Activated CD8-positive, alpha-beta memory T cell treated with anti-CD3 and anti-CD28 coated beads, Interleukin-2, amount 10 ng/mL, durations not matched to agents 7 days and 5 days (primary cell): ENCODE data around the gene MYL4. TPM values are rescaled to one million over a fixed set of nuclear protein-coding genes. Genes with fewer than 3 reads are reported as not detected.

Source experiments
- ATAC-seq: fragments of 150-1000 bp; cut with Tn5 transposase; one replicate; pipeline ENCODE4 v1.10.0; 2021; ENCODE audit warnings: moderate library complexity
- CTCF ChIA-PET: fragments of 350-600 bp; sonication (Branson Sonifier 250); formaldehyde crosslinking; loops from one replicate; lab custom pipeline; 2021; ENCODE audit warnings: antibody characterized with exemption; lab: Charles Lee
- DNase-seq: peaks from one replicate; pipeline ENCODE4 v3.0.0-alpha.2; 2020
- H3K27ac Mint-ChIP-seq: one replicate; pipeline ENCODE4 v1.8.0; 2021; ENCODE audit warnings: mild to moderate bottlenecking, mixed read lengths
- H3K27me3 Mint-ChIP-seq: one replicate; pipeline ENCODE4 v1.8.0; 2021; ENCODE audit warnings: mixed read lengths
- H3K36me3 Mint-ChIP-seq: one replicate; pipeline ENCODE4 v1.8.0; 2021; ENCODE audit warnings: mild to moderate bottlenecking, mixed read lengths
- H3K4me1 Mint-ChIP-seq: one replicate; pipeline ENCODE4 v1.8.0; 2021; ENCODE audit warnings: mixed read lengths
- H3K4me3 Mint-ChIP-seq: one replicate; pipeline ENCODE4 v1.8.0; 2021; ENCODE audit warnings: mild to moderate bottlenecking, moderate library complexity, mixed read lengths
- H3K9me3 Mint-ChIP-seq: one replicate; pipeline ENCODE4 v1.8.0; 2022; ENCODE audit warnings: low read depth, mixed read lengths
- total RNA-seq, 2 experiments: library from RNA; stranded (reverse); gene quantifications; one replicate each; pipeline ENCODE4 v1.2.3, GENCODE V29; 2021

MYL4 gene
- total RNA-seq, 2 experiments from 2014 or later, result 0.82 TPM; not detected in 1

GRCh38 chr17:47240806-47241205 lies 31.7 kb downstream of the MYL4 start:
- CTCF ChIA-PET, result interaction anchor here (0.9 to 1.6 kb wide), 4 partner anchors 9 to 75 kb away, joined by 3 to 6 read pairs (median 4); no protein-coding TSS in a partner anchor
- Mint-ChIP-seq H3K9me3 (peaks cover 2% of the 10 kb centered on the region), H3K27me3 (peaks cover 27% of the 10 kb centered on the region), H3K27ac (no peak overlapping the region), H3K4me3 (no peak overlapping the region), H3K36me3 (no peaks in the 10 kb centered on the region), H3K4me1 (peaks cover 14% of the 10 kb centered on the region)
- ATAC-seq (no peak), DNase-seq (no peak)

- ATAC-seq (no peak), DNase-seq (no peak)
- Mint-ChIP-seq H3K27me3 (peaks cover 37% of the 10 kb centered on the region), H3K36me3 (no peaks in the 10 kb centered on the region), H3K27ac (no peak overlapping the region), H3K9me3 (no peaks in the 10 kb centered on the region), H3K4me3 (no peak overlapping the region), H3K4me1 (peaks cover 14% of the 10 kb centered on the region)
- CTCF ChIA-PET, result interaction anchor here (1.2 kb wide), 1 partner anchor 73 kb away, joined by 3 read pairs; no protein-coding TSS in a partner anchor
Observed at GRCh38 chr17:47242648-47243047, 33.5 kb downstream of the MYL4 start.

- Mint-ChIP-seq H3K36me3 (no peaks in the 10 kb centered on the region), H3K27ac (no peak overlapping the region), H3K27me3 (peaks cover 45% of the 10 kb centered on the region), H3K4me3 (no peak overlapping the region), H3K9me3 (no peaks in the 10 kb centered on the region), H3K4me1 (peaks cover 14% of the 10 kb centered on the region)
- ATAC-seq (no peak), DNase-seq (no peak)
- CTCF ChIA-PET, result interaction anchor here (0.5 to 1.3 kb wide), 3 partner anchors 10 to 308 kb away, joined by 3 to 4 read pairs (median 3); partner anchors contain the start of gene ITGB3
Observed at GRCh38 chr17:47243737-47244598, 34.8 kb downstream of the MYL4 start.

- H3K9me3 Mint-ChIP-seq, result no peaks in the 10 kb centered on the region
- CTCF ChIA-PET, result interaction anchor here (0.9 to 1.3 kb wide), 2 partner anchors 9 to 12 kb away, joined by 3 to 4 read pairs; partner anchors contain the start of gene ITGB3
- no peak for DNase-seq
- H3K4me1 Mint-ChIP-seq, result peaks cover 10% of the 10 kb centered on the region
- peaks cover 47% of the 10 kb centered on the region for H3K27me3 Mint-ChIP-seq
- no peak for ATAC-seq
- H3K4me3 Mint-ChIP-seq, result no peak overlapping the region
- H3K27ac Mint-ChIP-seq, result no peak overlapping the region
- no peaks in the 10 kb centered on the region for H3K36me3 Mint-ChIP-seq
Observed at GRCh38 chr17:47244697-47245096, 35.5 kb downstream of the MYL4 start.

- ATAC-seq (no peak), DNase-seq (no peak)
- CTCF ChIA-PET, result interaction anchor here (1.0 to 1.4 kb wide), 2 partner anchors 17 to 21 kb away, joined by 3 read pairs; no protein-coding TSS in a partner anchor
- no peak overlapping the region for H3K4me3 Mint-ChIP-seq
- no peaks in the 10 kb centered on the region for H3K9me3 Mint-ChIP-seq
- no peak overlapping the region for H3K27ac Mint-ChIP-seq
- no peaks in the 10 kb centered on the region for H3K36me3 Mint-ChIP-seq
- peaks cover 54% of the 10 kb centered on the region for H3K27me3 Mint-ChIP-seq
- H3K4me1 Mint-ChIP-seq, result no peaks in the 10 kb centered on the region
Observed at GRCh38 chr17:47246120-47246519, 37.0 kb downstream of the MYL4 start.

GRCh38 chr17:47250855-47251254 lies 41.7 kb downstream of the MYL4 start:
- CTCF ChIA-PET, result interaction anchor here (0.9 to 1.8 kb wide), 2 partner anchors 10 to 22 kb away, joined by 4 to 6 read pairs; no protein-coding TSS in a partner anchor
- H3K9me3 Mint-ChIP-seq, result no peaks in the 10 kb centered on the region
- no peak for ATAC-seq
- no peak overlapping the region for H3K4me3 Mint-ChIP-seq
- peaks cover 59% of the 10 kb centered on the region for H3K27me3 Mint-ChIP-seq
- no peaks in the 10 kb centered on the region for H3K36me3 Mint-ChIP-seq
- no peak overlapping the region for H3K27ac Mint-ChIP-seq
- DNase-seq, result no peak
- H3K4me1 Mint-ChIP-seq, result peaks cover 9% of the 10 kb centered on the region

GRCh38 chr17:47251421-47251940 lies 42.3 kb downstream of the MYL4 start:
- Mint-ChIP-seq H3K4me3 (no peak overlapping the region), H3K9me3 (no peaks in the 10 kb centered on the region), H3K27me3 (peaks cover 60% of the 10 kb centered on the region), H3K36me3 (no peaks in the 10 kb centered on the region), H3K4me1 (peaks cover 11% of the 10 kb centered on the region), H3K27ac (no peak overlapping the region)
- CTCF ChIA-PET, result interaction anchor here (0.9 kb wide), 1 partner anchor 22 kb away, joined by 4 read pairs; no protein-coding TSS in a partner anchor
- no peak for ATAC-seq
- no peak for DNase-seq

GRCh38 chr17:47252209-47252608 lies 43.1 kb downstream of the MYL4 start:
- H3K9me3 Mint-ChIP-seq, result no peaks in the 10 kb centered on the region
- DNase-seq, result no peak
- H3K4me3 Mint-ChIP-seq, result no peak overlapping the region
- no peaks in the 10 kb centered on the region for H3K36me3 Mint-ChIP-seq
- H3K27ac Mint-ChIP-seq, result no peak overlapping the region
- ATAC-seq, result no peak
- peaks cover 18% of the 10 kb centered on the region for H3K4me1 Mint-ChIP-seq
- peaks cover 63% of the 10 kb centered on the region for H3K27me3 Mint-ChIP-seq
- CTCF ChIA-PET, result interaction anchor here (0.9 to 1.1 kb wide), 2 partner anchors 23 to 29 kb away, joined by 3 read pairs; no protein-coding TSS in a partner anchor

GRCh38 chr17:47252766-47253512 lies 43.8 kb downstream of the MYL4 start:
- Mint-ChIP-seq H3K4me1 (peaks cover 25% of the 10 kb centered on the region), H3K9me3 (no peaks in the 10 kb centered on the region), H3K36me3 (no peaks in the 10 kb centered on the region), H3K27me3 (peaks cover 69% of the 10 kb centered on the region), H3K27ac (no peak overlapping the region), H3K4me3 (peak overlapping the region; percentile 61)
- CTCF ChIA-PET, result interaction anchor here (0.9 to 1.4 kb wide), 4 partner anchors 8 to 59 kb away, joined by 3 to 4 read pairs (median 4); no protein-coding TSS in a partner anchor
- no peak for ATAC-seq
- no peak for DNase-seq

- Mint-ChIP-seq H3K27me3 (peaks cover 71% of the 10 kb centered on the region), H3K4me3 (peak within 1 kb of the TSS; percentile 77), H3K9me3 (no peaks in the 10 kb centered on the region), H3K27ac (no peak within 1 kb of the TSS), H3K4me1 (peaks cover 33% of the 10 kb centered on the region), H3K36me3 (no peaks in the 10 kb centered on the region)
- CTCF ChIA-PET, result interaction anchor here (0.7 to 1.4 kb wide), 3 partner anchors 9 to 62 kb away, joined by 3 to 4 read pairs (median 4); no protein-coding TSS in a partner anchor
- ATAC-seq (peak; percentile 99), DNase-seq (peak; percentile 79)
Observed at GRCh38 chr17:47253541-47254402, 44.6 kb downstream of the MYL4 start, which contains the start of gene ITGB3. TSS of gene ITGB3 (plus strand) at chr17:47253827. CDS start at chr17:47253862, 35 bp downstream.

GRCh38 chr17:47254403-47254943 lies 45.3 kb downstream of the MYL4 start:
- no peaks in the 10 kb centered on the region for H3K36me3 Mint-ChIP-seq
- H3K9me3 Mint-ChIP-seq, result no peaks in the 10 kb centered on the region
- ATAC-seq, result no peak
- no peak overlapping the region for H3K27ac Mint-ChIP-seq
- peaks cover 34% of the 10 kb centered on the region for H3K4me1 Mint-ChIP-seq
- peak overlapping the region; percentile 77 for H3K4me3 Mint-ChIP-seq
- DNase-seq, result no peak
- CTCF ChIA-PET, result interaction anchor here (0.6 to 1.4 kb wide), 4 partner anchors 10 to 61 kb away, joined by 3 to 4 read pairs (median 4); no protein-coding TSS in a partner anchor
- H3K27me3 Mint-ChIP-seq, result peaks cover 75% of the 10 kb centered on the region
